ENCODE measurements around the gene MYOZ2. TPM values are rescaled to one million over a fixed set of nuclear protein-coding genes. Genes with fewer than 3 reads are reported as not detected.

MYOZ2 gene
- polyA plus RNA-seq, 1 experiment, result 0.17 TPM

DNA sequence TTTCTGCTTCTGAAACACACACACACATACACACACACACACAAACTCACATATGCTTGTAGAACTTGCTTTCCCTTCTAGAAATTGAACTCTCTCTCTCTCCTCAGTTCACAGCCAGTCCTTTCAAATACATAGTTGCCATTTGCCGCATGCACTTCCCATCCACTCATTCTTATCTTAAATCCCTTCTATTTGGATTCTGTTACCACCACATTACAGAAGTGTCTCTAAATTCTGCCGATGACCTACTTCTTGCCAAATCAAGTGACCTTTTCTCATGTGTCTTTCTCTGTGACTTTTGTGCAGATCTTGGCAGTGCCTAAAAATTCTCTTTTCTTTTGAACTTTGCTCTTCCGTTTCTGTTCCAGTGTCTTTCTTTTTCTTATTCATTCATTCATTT lies 7.5 kb upstream of the MYOZ2 start:
- H3K36me3 ChIP-seq (ENCODE audit: control insufficient read depth, insufficient read depth, low read length), result no peaks in the 10 kb centered on the region
- no peaks in the 10 kb centered on the region for H3K27me3 ChIP-seq (ENCODE audit: control insufficient read depth, insufficient read depth, low read length)
- POLR2A ChIA-PET, result no interaction called here
- no peak overlapping the region for H3K4me3 ChIP-seq (ENCODE audit: low read depth, low read length)
- TF ChIP-seq, protein P1, sequence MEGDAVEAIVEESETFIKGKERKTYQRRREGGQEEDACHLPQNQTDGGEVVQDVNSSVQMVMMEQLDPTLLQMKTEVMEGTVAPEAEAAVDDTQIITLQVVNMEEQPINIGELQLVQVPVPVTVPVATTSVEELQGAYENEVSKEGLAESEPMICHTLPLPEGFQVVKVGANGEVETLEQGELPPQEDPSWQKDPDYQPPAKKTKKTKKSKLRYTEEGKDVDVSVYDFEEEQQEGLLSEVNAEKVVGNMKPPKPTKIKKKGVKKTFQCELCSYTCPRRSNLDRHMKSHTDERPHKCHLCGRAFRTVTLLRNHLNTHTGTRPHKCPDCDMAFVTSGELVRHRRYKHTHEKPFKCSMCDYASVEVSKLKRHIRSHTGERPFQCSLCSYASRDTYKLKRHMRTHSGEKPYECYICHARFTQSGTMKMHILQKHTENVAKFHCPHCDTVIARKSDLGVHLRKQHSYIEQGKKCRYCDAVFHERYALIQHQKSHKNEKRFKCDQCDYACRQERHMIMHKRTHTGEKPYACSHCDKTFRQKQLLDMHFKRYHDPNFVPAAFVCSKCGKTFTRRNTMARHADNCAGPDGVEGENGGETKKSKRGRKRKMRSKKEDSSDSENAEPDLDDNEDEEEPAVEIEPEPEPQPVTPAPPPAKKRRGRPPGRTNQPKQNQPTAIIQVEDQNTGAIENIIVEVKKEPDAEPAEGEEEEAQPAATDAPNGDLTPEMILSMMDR (IDR thresholded peaks at IDR 0.05; ENCODE audit: insufficient read depth, low read depth, low read length), result no peak
- no peak for DNase-seq (ENCODE audit: low read depth)
- CTCF ChIA-PET, result no interaction called here

DNA sequence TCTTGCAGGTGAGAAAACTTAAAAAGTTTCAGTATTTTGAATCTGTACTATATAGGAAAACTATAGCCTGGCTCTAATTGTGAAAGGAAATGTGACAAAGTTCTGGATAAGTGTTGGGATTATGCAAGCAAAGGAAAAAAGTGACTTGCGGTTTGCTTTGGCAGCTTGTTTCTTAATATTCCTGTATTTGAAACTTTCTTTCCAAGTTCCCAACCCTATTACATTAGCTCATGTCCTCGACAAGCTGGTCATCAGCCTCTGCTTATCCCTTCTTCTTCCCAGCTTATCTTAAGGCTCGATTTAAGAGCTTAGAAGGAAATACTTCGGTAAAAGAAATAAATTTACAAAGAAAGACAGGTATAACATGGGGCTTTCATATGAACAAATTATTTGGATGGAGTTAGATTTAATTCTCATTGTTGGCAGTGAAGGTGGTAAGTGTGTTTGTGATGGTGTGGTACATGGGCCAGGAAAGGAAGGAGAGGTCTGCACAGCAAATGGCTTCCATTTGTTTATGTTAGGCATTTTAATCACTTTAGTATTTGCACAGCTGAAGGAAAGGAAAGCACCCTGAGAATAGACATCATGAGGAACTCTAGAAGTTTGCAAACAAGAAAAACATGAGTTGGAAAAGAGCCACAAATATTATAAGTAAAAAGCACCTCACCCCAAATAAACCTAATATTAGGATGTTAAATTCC lies 5.1 kb upstream of the MYOZ2 start:
- DNase-seq (ENCODE audit: low read depth), result no peak
- ChIA-PET CTCF (no interaction called here), POLR2A (no interaction called here)
- no peak overlapping the region for H3K4me3 ChIP-seq (ENCODE audit: low read depth, low read length)
- no peaks in the 10 kb centered on the region for H3K36me3 ChIP-seq (ENCODE audit: control insufficient read depth, insufficient read depth, low read length)
- H3K27me3 ChIP-seq (ENCODE audit: control insufficient read depth, insufficient read depth, low read length), result no peaks in the 10 kb centered on the region
- TF ChIP-seq, protein P1 (IDR thresholded peaks at IDR 0.05; ENCODE audit: insufficient read depth, low read depth, low read length), result no peak

DNA sequence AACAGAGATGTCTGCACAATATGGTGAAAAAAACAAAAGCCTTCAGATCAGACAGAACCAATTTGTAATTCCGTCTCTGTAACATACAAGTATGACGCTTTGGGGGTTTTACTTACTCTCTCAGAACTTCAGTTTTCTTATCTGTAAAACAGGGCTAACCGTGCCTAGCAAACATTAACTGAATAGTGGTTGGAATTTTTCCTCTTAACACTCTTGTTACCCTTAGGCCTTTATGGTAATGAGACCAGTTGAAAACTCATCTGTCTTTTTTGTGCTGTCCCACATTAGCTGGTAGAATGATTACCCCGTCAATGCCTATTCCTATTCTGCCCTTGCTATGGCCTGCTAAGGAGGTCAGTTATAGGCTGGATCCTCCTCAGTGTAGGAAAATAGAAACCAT lies 4.5 kb upstream of the MYOZ2 start:
- Histone ChIP-seq H3K4me3 (ENCODE audit: low read depth, low read length) (no peak overlapping the region), H3K36me3 (ENCODE audit: control insufficient read depth, insufficient read depth, low read length) (no peaks in the 10 kb centered on the region), H3K27me3 (ENCODE audit: control insufficient read depth, insufficient read depth, low read length) (no peaks in the 10 kb centered on the region)
- ChIA-PET POLR2A (no interaction called here), CTCF (no interaction called here)
- TF ChIP-seq, protein P1 (IDR thresholded peaks at IDR 0.05; ENCODE audit: insufficient read depth, low read depth, low read length), result no peak
- no peak for DNase-seq (ENCODE audit: low read depth)

DNA sequence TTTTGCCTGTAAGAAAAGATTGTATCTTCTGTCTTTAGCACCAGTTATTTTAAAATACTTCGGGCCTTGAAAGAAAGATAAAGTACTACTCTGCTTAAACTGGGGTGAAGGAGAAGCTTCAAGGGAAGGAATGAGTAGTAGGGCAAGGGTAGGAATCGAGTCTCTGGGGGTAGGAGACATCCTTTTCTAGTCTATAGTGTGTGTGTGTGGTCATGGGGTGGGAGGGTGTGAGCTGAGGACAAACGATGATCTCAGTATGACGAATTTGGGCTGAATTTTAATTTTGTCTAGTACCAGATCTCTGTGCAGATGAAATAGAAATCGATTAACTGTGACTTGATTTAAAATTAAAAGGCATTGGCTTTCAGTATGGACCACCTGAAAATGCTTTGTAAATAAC lies 3.3 kb upstream of the MYOZ2 start:
- H3K36me3 ChIP-seq (ENCODE audit: control insufficient read depth, insufficient read depth, low read length), result no peaks in the 10 kb centered on the region
- TF ChIP-seq, protein P1 (IDR thresholded peaks at IDR 0.05; ENCODE audit: insufficient read depth, low read depth, low read length), result no peak
- H3K27me3 ChIP-seq (ENCODE audit: control insufficient read depth, insufficient read depth, low read length), result no peaks in the 10 kb centered on the region
- ChIA-PET CTCF (no interaction called here), POLR2A (no interaction called here)
- no peak overlapping the region for H3K4me3 ChIP-seq (ENCODE audit: low read depth, low read length)
- no peak for DNase-seq (ENCODE audit: low read depth)

DNA sequence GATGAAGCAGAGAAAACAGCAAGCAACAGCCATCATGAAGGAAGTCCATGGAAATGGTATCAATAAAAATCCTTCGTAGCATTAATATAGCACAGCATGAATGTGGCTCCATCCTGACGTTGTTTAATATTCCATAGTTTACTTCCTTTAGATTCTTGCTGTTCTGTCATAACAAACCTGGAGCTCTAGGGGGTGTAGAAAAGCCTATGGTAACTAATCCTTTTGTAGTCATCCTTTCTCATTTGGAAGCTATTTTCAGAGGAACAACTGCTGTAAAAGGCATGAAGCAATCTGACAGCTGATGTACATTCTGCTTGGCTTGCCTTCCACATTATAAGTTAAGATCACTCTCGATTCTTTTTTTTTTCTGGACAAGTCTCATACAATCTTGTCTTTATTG lies 914 bp downstream of the MYOZ2 start:
- H3K4me3 ChIP-seq (ENCODE audit: low read depth, low read length), result no peak overlapping the region
- TF ChIP-seq, protein P1 (IDR thresholded peaks at IDR 0.05; ENCODE audit: insufficient read depth, low read depth, low read length), result peak; percentile 10; the same call in 1 of the 2 replicates
- ChIA-PET CTCF (interaction anchor here (1.0 to 1.7 kb wide), 2 partner anchors 12 to 14 kb away, joined by 4 read pairs; no protein-coding TSS in a partner anchor), POLR2A (no interaction called here)
- DNase-seq (ENCODE audit: low read depth), result no peak
- no peaks in the 10 kb centered on the region for H3K36me3 ChIP-seq (ENCODE audit: control insufficient read depth, insufficient read depth, low read length)
- H3K27me3 ChIP-seq (ENCODE audit: control insufficient read depth, insufficient read depth, low read length), result no peaks in the 10 kb centered on the region

Data from BJ (cell line).